SK-N-MC (cell line): ENCODE results near the gene AP2S1.

Source experiments
- EZH2 ChIP-seq: fragments of 200-600 bp; sonication (generic); IDR thresholded peaks from one replicate; pipeline ENCODE4 v1.6.1; 2017; ENCODE audit warnings: antibody characterized with exemption
- POLR2AphosphoS5 ChIP-seq: IDR thresholded peaks from 2 replicates; pipeline ENCODE4 v1.6.1; 2012; ENCODE audit warnings: mild to moderate bottlenecking, low read depth, low read length, borderline replicate concordance

GRCh38 chr19:46834121-46834520 is 16.5 kb downstream of the AP2S1 start:
- TF ChIP-seq POLR2AphosphoS5: no peak
- TF ChIP-seq EZH2: no peak
